ENCODE results near the gene AUTS2.
A peak's percentile ranks its signal among the peaks of the same experiment; 100 is the strongest.

AUTS2 gene

DNA sequence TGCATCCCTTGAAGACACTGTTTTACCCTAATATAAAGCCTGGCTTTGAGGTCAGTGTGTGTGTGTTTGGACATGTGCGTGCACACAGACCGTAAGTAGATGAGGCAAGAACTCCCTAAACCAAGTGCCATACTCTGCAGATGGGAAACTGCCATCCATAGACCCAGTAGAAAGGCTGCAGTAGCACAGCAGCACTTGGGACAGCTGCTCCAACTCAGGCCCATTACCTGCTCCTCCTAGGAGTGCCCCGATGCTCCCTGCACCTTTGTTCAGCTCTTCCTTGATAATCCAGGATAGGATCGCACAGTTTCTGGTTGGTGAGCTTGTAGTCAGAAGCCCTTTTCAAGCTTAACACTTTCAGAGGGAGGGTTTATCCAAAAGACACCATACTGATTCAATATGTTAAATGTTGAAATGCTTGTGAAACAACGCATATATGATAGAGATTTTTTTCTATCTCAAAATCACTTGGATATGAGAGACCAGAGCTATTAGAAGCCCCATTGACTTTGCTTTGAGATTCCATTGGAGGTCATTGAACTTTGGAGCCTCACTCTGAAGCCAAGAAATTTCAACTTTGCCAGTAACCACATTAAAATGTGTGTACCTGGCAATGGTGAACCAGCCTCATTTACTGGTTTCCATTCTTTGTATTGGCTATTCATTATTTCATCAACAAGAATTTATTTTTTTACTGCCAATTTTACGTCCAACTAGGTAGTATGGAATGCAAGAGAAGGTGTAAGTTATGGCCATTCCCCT is 776.7 kb downstream of the AUTS2 start:
- DNase-seq: no peak

DNA sequence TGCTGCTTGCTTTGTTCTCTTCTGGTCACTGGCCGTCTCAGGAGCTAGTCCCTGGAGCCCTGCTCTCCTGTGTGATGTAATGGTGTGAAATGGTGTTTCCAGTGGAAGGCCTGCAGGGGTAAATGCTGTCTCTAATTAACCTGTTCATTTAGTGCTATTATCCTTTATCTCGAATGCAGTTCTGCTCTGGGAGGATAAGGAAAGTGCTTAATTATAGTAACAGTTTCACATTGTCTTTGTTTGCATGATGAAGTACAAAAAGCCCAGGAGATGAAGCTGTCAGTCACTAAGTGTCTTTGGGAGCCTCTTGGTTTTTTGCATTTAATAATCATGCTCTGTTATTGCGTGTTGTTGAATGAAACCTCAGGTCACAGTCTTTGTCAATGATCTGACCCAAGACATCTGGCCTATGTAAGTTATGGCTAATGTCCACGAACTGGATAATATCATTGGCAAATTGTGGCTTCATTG is 778.3 kb downstream of the AUTS2 start:
- DNase-seq: no peak

DNA sequence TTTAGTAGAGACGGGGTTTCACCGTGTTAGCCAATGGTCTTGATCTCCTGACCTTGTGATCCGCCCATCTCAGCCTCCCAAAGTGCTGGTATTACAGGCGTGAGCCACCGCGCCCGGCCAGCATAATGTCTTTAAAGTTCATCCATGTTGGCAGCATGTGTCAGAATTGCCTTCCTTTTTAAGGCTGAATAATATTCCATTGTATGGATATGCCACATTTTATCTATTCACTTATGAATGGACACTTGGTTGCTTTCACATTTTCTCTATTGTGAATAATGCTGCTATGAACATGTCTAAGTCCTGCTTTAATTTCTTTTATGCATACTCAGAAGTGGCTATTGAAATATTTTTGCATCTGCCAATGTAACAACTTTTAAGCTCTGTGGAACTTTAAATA is 779.7 kb downstream of the AUTS2 start:
- DNase-seq: no peak

DNA sequence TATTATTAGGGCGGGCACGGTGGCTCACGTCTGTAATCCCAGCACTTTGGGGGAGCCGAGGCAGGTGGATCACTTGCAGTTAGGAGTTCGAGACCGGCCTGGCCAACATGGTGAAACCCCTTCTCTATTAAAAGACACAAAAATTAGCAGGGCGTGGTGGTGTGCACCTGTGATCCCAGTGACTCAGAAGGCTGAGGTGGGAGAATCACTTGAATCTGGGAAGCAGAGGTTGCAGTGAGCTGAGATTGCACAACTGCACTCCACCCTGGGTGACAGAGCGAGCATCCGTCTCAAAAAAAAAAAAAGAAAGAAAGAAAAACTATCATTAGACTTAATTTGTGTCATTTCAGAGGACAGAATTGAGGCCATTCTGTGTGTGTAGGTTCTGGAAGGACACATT is 780.9 kb downstream of the AUTS2 start:
- DNase-seq: no peak

DNA sequence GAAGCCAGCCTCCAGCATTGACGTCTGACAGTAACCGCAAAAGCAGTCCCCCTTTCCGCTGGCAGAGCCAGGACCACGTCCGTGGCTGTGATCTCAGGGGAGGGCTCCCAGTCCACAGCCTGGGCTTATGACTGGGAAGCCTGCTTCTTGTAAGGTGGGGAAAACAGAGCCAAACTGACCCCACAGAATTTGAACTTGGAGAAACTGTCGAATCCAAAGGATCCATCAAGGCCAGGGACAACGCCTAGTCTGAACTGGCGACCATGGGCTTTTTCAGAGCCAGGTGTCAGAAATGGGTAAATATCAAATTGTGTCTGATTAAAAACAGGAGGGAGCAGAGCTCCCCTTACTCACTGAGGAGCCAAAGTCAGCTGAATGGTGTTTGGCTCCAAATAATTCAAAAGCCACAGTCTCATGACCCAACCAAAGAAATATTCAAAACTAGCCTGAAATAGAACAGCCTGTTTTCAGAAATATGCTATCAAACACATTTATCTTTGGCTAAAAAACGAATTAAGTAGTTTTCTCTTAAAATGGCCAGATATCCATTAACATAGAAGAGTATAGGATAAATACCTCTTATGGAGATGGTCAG is 782.2 kb downstream of the AUTS2 start:
- no peak for DNase-seq

DNA sequence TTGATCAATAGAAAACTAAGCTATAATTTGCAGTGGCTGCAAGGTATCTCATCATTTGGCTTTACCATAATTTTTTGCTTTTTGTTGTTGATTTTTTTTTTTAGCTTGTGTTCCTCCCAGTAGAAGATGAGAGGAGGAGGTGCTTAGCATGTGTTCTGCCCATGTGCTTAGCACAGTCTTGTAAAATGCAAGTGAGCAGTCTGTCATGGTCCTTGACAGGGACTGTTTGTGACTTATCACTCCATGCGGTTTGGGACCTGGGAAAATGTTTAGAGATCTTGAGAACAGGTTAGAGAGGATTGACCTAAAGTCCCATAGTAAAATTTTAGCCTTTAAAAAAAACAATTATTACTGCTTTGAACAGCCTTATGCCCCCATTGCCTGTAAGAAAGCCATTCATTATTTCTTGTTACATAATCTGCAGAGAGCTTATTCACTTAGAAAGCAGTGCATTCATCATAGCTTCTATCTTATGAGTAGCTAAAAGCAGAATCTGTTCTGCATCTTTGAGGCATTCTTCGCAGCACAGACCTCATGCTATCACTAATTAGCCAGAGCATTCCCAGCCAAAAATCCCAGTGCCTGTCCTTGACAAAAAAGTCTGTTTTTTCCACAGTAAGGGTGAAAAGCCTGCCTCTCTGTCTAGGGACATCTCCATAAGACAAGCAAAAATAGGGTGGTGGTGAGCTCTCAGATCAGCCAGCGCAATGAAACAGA is 784.9 kb downstream of the AUTS2 start:
- DNase-seq: peak; percentile 30

DNA sequence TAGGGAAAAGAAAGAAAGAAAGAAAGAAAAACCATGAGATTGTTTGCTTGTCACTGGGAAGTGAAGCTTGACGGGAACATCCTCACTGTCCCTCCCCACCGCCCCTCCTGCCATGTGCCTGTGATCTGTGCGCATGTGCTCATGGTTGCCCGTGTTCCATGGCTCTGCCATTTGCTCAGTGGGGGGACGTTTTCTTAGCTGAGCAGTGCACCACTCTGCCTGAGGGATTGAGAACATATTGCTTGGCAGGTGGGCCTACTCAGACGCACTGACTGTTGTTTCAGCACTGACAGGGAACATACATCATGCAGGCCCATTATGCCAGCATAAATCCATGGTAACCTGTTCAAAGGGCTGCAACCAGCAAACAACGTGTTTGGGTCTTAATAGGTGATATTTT is 785.7 kb downstream of the AUTS2 start:
- DNase-seq: no peak

DNA sequence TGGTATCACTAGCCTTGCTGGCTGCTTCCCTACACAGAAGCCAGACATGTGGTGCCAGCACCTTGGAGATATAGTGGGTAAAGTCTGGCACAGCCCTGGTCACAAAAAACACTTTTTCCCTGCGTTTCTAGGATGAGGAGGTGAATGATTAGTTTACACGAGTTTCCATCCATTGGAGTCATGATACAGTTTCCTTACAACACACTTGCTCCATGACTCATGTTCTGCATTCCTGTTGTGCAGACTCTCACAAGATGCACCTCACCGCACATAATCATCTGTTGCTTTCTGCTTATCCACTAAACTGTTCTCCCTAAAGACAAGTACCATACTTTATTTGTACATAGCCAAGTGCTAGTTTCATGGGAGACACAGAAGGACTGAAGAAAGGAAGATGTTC is 786.6 kb downstream of the AUTS2 start:
- no peak for DNase-seq

DNA sequence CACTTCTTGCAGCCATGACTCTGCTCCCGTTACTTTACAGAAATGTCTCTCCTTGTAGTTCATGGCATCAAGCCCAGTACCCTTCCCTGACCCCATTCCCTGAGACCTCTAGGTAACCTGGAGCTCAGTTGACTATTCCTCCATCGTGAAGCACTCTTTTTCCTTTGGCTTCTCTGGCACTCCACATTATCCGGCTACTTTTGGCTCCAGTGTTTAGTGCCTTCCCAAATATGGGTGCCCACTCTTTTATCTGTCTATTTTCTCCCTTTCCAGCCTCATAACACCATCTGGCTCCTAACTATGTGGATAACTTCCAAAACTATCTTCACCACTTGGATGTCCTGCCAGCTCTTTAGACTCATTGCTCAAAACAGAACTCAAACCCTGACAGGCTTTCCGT is 788.9 kb downstream of the AUTS2 start:
- DNase-seq: no peak

DNA sequence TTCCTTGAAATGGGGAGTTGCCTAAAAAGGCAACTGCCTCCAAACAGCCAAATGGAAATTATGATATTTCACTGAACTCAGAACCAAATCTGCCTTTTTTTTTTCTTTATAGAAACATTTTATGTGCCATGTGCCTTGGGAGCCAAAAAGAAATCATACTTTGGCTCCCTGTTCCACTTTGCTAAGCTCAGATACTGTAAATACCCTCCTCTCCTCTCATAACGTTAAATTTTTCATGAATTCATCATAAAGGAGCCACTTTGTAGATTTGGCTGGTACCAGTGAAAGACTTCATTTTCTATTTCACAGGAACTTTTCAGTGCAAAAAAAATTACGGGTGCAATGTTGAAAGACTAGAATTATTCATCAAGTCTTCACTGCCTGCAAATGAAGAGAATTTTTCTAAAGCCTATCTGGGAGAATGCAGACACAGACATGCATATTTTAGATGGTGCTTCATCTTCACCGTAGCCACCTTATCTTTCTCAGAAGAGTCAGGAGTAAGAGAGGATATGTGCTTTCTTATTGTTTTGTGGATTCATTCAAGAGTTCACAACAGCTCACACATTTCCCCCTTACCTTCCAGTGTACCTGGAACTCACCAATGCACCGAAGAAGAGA is 791.4 kb downstream of the AUTS2 start:
- DNase-seq: no peak

DNA sequence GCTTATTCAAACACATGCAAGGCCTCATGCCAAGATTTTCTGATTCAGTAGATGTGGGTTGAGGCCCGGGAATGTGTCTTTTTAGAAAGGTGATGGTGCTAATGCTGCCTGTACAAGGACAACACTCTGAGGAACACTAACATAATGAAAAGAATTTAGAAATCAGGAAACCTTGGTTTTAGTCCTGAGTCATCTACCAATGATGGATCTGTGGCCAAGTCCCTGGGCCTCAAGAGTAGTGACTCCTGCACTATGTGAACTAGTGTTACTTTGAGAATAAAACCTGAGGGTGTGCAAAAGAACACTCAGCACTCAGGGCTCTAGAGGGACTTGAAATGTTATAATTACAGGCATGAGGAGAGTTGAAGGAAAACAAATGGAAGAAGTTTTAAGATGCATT is 792.0 kb downstream of the AUTS2 start:
- DNase-seq: no peak

DNA sequence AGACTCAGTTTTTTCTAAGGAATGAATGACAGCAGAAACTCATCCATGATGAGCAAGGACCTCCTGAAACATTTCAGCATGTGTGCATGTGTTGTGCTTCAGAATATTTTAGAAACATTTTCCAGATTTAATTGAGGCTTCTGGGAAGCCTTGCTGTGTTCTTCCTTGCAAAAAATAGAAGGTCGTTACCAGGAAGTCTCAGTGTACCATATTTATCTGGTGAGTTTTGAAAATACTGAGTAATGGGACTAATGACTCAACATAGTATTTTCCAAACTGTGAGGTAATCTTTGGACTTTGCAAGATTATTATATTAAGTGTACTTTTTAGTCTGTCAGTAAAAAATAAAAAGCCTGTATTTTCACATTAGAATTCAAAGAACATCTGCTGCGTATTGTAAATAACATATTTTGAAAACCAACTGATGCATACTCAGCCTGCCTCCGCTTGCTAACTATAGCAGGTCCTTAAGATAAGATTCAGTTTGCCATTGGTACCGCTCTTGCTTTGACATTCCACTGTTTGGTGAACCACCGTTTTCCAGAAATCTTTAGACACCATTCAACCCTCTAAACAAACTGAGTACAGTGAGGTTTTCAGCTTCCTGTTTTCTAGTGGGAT is 794.1 kb downstream of the AUTS2 start:
- no peak for DNase-seq

DNA sequence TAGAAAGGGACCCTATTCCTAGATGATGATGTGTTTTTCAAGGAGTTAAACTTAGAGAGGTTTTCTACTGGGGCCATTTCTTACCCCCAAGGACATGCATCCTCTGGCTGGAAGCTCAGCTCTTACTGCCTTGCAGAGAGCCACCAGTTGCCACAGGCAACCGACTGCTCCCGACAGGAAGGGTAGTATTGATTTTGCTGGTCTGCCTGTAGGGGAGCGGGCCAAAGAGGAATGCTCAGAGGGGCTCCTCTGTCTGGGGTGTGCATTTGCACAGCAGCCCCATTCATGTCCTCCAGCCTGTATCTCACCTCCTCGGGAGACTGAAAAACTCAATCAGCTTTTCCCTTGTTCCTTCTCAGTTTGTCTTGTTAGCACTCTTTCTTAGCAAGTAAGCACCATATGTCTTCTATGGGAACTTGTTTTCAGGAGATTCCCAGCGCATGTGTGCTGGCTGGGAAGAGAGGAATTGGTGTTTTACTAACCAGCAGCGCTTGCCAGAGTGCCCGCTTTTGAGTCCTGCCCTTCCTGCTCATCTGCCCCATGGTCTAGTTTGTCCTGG is 794.7 kb downstream of the AUTS2 start:
- DNase-seq: no peak

DNA sequence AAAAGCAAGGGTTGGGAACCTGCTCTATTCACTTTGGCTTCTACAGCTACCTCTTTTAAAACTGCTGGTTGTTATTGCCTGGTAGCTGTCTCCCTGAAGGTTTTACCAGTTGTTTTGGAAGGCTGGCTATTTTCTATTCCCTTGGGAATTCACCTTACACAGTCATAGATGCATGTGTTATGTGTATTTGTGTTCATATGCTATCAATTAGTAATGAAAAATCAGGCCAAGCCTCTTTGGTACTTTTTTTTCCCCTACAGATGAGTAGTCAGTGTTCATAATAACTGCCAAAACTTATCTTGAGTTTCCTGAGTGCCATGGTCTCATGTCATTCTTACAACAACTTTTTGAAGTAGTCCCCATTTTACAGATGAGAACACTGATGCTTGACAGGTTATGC is 795.7 kb downstream of the AUTS2 start:
- no peak for DNase-seq

DNA sequence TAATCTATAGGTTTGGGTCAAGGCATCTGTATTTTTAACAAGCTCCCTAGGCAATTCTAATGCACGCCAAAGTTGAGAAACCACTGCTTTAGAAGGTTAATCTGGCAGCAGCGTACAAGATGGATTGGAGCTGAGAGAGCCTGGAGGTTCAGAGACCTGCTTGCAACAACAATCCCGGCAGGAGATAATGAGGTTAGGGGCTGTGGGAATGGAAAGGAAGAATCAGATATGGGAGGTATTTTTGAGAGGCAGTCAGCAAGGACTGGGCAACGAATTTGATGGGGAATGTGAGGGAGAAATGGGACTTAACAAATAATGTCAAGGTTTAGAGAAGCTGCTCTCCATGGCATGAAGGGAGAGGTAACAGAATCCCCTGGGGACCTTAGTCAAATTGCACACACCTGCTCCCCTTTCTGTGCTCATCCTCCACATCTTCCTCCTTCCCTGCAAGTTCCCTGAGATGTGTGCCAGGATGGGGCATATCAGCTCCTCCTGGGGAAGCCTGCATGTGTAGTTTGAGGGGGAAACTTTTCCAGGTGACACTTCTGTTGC is 802.6 kb downstream of the AUTS2 start:
- peak; percentile 77 for DNase-seq

DNA sequence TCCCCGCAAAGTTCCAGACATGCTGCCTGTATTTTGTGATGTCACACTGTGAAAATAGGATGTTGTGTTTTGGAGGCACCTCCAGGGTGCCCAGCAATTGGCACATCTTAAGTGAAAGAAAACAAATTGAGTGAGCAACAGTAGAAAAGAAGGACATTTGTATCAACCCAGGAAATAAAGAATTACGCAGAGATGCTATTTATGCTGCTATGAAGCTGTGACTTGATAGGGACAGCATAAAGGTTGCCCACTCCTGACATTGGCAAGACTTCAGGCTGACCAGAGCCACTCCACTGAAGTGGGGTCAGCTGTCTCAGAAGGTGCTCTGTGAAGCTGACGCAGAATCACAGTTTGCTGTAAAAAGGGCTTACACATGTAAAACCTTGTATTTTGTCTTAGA is 803.8 kb downstream of the AUTS2 start:
- no peak for DNase-seq

DNA sequence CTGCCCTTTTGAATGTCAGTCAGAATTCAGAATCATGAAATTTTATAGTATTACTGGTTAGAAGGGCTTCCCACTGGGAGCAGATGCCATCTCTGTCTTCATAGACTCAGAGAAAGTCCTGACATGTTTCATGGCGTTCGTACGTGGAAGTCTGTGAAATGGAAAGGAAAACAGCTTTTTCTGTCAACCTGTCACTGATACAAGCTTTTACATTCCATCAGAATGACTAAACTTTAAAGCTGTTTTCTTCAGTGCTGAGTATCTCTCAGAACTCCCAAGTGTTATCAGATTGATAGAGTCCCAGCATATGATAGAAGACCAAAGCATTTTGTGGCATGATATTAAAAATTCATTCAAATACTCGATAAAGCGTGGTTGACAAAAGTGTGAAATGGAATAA is 807.0 kb downstream of the AUTS2 start:
- no peak for DNase-seq

DNA sequence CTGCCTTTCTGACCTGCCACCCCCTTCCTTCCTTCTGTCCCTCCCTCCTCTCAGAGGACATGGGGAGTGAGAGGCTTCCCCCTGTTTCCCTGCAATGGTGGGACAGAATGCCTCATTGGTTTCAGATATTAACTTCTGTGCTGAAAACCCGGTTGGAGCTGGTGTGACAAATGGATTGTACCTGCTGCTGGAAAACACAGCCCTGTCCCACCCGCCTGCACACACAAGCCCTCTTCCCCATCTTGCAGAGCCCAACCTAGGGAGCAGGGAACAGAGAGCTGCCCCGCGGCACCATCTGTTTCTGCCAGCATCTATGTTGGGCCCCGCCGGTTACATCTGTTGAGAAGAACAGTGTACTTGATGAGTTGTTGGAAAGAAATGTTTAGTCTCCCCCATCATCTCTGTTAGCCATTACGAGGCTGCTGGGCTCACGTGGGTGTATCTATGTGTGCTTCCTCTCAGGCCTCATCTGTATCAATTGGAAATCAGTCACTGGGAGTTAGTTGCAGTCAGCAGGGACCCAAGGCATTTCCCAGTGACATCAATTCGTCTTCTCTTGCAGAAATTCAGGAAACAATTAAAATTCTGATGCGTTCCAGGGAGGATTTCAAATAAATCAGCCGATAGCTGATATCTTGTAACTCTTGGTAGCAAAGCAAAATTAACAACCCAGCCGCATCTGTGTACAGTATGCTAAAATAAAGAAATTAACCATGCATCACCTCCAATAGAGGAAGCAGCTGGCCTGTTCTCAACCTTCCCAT is 808.1 kb downstream of the AUTS2 start:
- DNase-seq: peak; percentile 81

DNA sequence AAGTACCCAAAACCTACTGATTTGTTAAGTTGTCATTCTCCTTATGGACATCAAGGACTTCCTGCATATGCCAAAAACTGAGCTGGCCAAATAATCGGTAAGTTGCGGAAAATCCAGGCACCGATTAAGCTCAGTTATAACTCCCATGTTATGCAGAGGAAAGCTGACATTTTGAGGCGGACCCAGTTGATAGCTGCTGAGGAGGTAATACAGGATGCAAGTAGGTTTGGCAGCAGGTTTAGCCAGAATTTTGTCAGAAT is 808.6 kb downstream of the AUTS2 start:
- DNase-seq: no peak

DNA sequence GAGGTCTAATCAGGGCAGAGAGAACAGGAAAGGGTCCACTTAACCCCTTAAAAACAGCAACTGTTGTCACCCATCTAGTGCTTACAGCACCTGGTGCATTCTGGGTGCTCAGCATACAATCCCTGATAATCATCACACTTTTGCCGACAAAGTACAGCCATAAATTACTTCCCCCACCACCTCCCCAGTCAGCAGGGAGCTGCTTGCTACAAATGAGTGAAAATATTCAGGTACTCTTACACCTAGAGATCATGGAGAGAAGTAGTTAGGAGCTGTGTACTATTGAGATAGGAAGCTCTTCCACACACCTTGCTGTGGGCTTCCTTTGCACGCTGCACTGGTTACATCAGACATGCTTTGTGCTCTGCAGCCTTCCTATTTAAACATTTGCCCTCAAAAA is 810.2 kb downstream of the AUTS2 start:
- no peak for DNase-seq

DNA sequence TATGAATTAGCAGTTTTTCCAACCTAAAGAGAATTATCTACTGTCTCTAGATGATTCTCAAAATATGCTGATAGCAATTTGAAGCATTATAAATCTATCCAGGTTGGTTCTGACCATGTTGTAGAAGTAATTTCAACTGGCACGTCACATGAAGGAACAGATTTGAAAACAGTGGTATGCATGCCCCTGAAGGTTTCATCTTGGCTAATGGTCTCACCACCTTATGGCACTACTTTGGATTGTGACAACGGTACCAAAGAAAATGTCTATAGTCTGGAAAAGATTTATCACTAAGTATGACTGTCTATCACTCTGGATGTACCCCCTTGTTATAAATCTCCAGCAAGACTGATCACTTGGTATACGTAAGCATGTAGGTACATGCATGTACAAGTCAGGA is 810.6 kb downstream of the AUTS2 start:
- DNase-seq: no peak

DNA sequence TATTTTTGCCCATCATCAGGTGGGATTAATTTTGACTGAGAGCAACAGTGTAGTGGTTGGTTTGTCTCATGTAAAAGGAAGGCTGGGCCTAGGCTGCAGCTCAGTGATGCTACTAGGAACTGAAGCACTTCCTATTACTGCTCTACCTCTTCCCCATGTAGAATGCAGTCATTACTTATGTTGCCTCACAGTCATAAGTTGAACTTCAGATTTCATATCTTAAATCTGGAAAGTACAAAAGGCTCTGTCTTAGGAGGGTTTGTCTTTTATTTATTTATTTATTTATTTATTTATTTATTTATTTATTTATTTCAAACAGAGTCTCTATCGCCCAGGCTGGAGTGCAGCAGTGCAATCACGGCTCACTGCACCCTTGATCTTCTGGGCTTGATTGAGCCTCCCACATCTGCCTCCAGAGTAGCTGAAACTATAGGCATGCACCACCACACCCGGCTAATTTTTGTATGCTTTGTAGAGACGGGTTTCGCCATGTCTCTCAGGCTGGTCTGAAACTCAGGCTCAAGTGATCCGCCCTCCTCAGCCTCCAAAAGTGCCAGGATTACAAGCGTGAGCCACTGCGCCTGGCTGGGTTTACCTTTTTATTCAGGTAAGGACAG is 812.0 kb downstream of the AUTS2 start:
- DNase-seq: no peak
